NCI-H748 (cell line): Measurements from ENCODE around the gene TFDP2.
"Not testable (repeated sequence)": the region's sequence is repeated elsewhere in the genome, so short reads cannot be mapped to it uniquely, and the experiment has no call there.

Experiments
- DNase-seq: peaks from one replicate; lab custom pipeline; 2025; ENCODE audit not compliant: unreplicated experiment; lab: John Stamatoyannopoulos, UW

Gene TFDP2

DNA sequence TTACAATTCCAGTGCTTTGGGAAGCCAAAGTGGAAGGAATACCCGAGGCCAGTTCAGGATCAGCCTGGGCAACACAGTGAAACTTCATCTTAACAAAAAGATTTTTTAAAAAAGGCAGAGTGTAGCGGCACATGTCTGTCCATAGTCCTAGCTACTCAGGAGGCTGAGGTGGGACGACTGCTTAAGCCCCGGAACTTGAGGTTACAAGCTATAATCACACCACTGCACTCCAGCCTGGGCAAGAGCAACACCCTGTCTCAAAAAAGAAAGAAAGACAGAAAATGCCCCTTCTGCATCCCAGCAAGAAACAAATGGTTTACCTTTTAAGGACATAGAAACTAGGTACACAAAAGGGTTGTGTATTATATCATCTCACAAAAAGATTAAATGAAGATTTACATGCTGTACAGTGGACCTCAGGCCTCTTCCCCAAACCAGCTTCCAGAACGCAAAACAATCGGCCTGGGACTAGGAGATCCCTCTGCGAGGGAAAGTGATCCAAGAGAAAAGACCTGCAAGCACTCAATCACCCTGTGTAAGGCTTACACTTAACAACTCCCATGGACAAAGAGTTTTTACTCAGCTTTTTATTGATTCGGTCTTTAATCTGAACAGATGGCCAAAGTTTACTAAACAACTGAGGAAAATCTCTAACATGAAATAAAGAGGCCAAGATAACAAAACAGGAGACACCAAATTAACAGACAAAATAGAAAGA, 21.2 kb downstream of the TFDP2 start:
- DNase-seq, result no peak

DNA sequence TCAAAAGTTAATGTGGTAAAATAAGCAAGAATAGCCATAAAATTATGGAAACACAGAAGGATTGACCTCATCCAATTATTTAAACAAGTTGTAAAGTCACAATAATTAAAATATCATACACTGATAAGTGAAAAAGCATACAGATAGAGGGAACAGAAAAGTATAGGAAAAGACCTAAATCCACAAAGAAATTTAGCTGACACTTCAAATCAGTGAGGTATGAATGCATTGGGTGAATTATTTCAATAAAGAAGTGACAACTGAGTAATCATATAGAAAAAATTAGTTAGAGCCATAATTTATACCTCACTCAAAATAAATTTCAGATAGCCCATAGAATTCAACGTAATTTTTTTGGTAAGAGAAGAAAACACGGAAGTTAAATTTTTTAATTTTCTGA, 25.1 kb downstream of the TFDP2 start:
- no peak for DNase-seq

DNA sequence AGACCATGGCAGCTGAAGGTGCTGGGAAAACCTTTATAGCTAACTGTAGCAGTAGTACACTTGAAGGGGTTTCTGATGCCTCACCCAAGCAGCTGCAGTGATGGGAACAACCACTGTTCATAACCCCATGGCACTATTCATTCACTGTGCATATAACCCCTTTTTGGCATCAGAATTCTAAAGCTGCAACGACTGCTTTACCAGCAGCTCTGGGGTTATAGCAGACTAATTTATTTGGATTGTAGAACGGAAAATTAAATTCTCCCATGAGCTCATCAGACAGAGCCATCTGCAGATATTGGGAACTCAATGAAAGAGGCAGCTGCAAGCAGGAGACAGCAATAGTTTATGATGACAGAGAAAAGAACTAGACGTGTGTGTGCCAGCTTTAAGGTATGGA, 28.6 kb downstream of the TFDP2 start:
- DNase-seq, result no peak

DNA sequence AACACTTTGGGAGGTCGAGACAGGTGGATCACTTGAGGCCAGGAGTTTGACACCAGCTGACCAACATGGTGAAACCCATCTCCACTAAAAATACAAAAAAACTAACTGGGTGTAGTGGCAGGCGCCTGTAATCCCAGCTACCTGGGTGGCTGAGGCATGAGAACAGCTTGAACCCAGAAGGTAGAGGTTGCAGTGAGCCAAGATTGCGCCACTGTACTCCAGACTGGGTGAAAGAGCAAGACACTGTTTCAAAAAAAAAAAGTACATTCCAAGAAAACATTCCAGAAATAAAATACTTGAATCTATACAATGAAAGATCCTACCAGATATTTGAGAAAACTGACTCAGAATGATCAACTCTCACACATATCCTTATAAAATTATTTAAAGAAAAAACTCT, 30.4 kb downstream of the TFDP2 start:
- DNase-seq, result no peak

DNA sequence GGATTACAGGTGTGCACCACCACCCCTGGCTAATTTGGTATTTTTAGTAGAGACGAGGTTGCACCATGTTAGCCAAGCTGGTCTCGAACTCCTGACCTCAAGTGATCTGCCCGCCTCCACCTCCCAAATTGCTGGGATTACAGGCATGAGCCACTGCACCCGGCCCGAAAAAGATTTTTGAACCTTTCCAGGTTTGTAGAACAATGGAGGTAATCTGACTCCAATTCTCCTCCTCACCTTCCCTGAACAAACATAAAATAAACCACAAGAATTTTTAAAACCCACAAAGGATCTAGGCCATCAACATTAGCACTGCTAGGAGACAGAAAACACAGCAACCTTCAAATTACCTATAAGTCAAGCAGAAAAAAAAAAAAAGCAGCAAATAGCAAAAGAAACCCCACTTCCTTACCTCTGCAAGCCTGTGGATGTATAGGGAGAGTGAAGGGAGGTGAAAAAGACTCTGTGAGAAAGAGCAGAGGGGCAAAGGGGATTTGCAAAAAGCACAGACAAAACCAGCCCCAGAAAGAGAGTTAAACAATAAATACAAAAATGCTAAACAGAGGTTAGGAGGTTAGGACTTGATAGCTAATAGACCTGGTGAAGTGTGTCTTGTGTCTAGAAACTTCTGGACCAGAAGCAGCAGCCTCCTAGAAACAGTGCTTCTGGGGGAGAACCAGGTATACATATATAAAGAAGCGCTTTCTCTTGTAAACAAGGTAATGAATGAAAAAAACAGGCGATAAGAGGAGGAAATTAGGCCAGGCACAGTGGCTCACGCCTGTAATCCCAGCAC, 32.1 kb downstream of the TFDP2 start:
- peak; percentile 2 for DNase-seq

DNA sequence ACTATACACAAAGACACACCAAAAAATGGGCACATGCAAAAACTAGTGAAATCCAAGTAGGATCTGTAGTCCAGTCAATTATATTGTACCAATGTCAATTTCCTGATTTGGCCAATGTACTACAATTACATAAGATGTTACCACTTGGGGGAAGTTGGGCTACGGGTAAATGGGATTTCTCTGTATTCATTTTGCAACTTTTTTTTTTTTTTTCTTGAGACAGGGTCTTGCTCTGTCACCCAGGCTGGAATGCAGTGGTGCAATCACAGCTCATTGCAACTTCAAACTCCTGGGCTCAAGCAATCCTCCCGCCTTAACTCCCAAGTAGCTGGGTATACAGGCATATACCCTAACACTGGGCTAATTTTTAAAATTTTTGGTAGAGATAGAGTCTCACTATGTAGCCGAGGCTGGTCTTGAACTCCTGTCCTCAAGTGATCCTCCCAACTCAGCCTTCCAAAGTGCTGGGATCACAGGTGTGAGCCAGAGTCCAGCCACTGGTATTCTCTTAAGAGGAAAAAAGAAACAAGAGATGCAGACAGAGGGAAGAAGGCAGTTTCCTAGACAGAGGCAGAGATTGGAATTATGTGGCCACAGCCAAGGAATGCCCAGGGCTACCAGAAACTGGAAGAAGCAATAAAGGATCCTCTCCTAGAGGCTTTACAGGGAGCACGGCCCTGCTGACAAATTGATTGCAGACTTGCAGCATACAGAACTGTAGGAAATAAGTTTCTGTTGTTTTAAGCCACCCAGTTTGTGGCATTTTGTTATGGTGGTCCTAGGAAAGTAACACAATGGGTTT, 33.3 kb downstream of the TFDP2 start:
- DNase-seq, result no peak

DNA sequence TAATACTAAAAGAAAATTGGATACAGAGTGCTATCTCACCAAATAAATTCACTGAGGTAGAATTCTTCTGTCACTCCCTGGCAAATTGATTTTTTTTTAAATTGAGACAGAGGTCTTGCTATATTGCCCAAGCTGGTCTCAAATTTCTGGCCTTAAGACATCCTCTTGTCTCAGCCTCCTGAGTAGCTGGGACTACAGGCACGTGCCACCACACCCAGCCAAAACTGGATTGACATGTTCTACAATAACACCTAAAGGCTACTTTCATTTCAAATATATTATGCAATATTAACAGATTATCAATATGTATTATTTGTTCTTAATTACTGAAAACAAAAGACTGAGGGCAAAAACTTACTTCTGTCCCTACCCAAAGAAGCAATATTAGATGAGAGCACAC, 36.7 kb downstream of the TFDP2 start:
- DNase-seq, result no peak

DNA sequence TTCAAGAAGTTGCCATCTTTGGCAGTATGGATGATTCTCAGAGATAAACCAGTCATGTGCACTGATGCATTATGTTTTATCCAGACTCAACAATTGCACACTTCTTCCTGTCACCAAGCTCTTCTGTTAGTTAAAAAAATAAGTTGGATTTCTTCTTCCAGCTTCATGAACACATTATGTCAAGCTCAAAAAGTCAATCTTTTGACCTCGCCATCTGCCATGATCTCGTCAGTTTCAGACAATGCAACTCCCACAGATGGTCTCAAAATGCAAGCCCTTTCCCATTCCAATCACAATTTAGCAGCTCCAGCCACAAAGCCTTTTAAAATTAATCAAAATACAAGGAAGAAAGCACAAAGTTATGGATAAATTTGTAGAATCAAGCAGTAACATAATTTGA, 42.8 kb downstream of the TFDP2 start:
- no peak for DNase-seq

DNA sequence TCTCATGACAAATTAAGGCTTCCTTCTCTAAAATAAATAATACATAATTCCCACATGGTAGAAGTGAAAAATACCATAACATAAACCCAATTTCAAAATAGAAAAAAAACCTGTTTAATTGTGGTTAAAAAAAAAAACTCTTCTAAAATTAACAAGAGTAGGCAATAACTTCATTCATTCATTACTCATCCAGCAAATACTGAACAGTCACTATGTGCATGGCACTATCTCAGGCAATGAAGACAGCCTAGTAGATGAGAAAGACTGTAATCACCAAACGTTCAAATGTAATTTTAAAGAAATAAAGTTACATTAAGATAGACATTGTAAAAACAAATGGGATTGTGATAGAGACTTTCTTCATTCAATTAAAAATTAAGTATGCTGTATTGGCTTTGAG, 43.4 kb downstream of the TFDP2 start:
- DNase-seq, result no peak

DNA sequence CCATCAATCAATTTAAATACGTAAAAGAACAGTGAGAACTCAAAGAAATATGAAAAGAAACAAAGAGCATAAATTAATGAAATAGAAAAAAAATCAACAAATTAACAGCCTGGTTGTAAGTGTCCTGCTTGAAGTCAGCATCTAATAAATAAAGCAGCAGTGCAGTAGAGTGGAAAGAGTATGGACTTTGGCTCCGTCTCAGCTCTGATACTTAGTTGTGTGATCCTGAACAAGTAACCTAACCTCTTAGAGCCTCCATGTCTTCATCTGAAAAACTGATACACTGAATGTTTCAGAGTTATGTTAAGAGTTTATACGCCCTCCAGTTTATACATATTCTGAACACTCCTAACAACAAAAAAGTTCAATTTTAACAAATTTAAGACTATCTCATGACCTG, 44.6 kb downstream of the TFDP2 start:
- no peak for DNase-seq

DNA sequence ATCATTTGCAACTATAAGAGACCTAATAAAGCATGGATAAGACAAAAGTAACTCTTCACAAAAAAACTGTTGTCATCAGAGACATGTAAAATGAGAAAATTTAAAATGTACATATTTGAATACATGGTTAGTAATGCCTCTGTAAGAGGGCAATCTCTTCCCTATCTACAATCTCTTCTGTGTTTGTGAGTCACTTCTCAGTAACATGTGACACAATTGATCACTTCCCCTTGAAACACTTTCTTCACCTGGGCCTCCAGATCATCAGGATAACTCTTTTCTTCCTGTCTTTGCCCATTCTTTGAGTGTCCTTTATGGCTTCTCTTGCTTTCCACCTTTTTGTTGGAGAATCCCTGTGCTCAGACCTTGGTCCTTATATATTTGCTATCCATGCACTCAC, 50.4 kb downstream of the TFDP2 start:
- no peak for DNase-seq

DNA sequence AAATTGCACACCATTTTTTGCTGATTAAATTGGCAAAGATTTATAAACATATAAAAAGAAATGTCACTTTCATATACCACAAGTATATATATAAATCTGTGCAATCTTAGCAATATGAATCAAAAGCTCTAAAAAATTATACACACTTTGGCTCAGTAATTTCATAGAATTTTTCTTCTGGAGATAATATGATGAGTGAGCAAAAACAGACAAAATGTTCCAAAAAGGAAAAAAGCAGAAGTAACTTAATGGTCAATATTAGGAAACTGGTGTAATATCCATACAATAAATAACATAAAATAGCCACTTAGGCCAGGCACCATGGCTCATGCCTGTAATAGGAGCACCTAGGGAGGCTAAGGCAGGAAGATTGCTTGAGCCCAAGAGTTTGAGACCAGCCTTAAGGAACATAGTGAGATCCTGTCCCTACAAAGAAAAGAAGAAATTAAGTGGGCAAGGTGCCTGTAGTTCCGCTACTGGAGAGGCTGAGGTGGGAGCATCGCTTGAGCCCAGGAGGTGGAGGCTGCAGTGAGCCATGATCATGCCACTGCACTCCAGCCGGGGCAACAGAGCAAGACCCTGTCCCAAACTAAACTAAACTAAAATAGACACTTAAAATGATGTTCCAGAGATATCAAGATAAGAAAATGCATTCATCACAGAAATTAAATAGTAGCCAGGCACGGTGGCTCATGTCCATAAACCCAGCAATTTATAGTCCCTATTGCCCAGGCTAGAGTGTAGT, 52.1 kb downstream of the TFDP2 start:
- no peak for DNase-seq

DNA sequence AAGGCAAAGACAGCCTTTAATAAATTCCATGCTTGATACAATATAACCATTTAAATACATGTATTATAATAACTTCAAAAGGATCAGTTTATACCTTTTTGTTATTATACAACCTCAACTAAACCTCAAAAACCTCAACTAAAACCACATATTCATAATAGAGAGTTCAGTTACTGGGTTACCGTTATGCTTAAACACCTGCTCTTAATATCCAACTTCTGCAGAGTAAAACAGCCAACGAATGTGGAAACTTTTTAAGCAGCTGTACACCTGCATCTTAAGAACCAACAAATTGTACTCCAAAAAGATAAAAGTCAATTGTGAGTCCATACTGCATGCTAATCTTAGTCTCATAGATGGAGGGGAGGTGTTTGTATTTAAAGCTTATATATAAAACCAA, 53.5 kb downstream of the TFDP2 start:
- no peak for DNase-seq

DNA sequence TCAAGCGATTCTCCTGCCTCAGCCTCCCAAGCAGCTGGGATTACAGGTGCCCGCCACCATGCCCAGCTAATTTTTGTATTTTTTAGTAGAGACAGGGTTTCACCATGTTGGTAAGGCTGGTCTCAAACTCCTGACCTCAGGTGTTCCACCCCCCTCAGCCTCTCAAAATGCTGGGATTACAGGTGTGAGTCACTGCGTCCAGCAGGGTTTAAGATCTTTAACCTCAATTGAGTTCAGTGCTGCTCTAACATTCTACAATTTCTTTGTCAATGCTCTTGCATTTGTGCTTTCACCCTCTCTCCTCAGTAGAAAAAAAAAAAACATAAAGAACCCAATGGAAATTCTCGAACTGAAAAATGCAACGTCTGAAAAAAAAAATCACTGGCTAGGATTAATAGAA, 60.4 kb downstream of the TFDP2 start:
- not testable (repeated sequence) for DNase-seq

DNA sequence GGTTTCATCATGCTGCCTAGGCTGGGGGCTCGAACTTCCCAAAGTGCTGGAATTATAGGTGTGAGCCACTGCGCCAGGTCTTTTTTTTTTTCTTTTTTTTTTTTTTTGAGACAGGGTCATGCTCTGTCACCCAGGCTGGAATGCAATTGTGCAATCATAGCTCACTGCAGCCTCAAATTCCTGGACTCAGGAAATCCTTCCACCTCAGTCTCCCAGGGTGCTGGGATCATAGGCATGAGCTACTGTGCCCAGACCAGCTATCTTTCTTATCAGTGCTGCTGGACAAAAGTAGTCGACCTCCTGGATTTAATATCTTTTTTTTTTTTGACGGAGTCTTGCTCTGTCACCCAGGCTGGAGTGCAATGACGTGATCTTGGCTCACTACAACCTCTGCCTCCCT, 60.8 kb downstream of the TFDP2 start:
- no peak for DNase-seq

DNA sequence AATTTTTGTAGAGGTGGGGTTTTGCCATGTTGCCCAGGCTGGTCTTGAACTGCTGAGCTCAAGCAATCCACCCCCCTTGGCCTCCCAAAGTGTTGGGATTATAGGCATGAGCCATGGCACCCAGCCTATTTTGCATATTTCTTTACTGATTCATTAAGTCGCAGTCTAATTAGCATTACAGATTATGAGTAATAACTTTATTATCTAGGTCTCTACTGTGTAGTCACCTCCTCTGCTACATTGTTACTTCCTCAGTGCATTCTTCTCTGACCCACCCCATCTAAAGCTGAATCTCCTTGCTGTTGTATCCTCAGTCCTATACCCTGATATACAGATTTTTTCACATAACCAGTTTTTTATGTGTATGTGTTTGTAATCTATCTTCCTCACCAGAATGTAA, 61.7 kb downstream of the TFDP2 start:
- DNase-seq, result no peak

DNA sequence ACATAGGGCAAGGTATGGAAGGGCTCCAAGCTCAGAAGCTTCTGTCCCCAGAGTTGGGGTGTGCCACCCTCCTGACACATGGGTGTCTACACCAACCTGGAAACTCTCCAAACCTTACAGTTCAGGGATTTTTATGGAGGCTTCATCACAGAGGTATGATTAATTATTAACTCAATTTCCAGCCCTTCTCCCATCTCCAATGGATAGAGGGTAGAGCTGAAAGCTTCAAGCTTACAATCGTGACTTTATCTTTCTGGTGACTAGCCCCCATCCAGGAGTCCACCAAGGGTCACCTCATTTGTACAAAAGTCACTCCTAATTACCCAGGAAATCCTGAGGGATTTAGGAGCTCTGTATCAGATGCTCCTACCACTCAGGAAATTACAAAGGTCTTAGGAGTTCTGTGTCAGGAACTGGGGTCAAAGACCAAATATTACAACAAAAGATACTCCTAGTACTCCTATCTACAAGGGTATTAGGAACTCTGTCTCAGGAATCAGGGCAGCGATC, 62.7 kb downstream of the TFDP2 start:
- DNase-seq, result no peak

DNA sequence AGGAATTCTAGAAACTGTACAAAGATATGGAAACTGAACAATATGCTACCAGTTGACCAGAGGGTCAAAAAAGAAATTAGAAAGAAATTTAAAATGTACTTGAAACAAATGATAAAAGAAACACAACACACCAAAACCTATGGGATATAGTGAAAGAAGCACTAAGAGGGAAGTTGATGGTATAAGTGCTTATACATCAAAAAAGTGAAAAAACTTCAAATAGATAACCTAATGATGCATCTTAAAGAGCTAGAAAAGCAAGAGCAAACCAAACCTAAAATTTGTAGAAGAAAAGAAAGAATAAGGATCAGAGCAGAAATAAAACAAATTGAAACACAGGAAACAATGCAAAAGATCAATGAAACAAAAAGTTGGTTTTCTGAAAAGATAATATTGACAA, 68.2 kb downstream of the TFDP2 start:
- DNase-seq, result no peak

DNA sequence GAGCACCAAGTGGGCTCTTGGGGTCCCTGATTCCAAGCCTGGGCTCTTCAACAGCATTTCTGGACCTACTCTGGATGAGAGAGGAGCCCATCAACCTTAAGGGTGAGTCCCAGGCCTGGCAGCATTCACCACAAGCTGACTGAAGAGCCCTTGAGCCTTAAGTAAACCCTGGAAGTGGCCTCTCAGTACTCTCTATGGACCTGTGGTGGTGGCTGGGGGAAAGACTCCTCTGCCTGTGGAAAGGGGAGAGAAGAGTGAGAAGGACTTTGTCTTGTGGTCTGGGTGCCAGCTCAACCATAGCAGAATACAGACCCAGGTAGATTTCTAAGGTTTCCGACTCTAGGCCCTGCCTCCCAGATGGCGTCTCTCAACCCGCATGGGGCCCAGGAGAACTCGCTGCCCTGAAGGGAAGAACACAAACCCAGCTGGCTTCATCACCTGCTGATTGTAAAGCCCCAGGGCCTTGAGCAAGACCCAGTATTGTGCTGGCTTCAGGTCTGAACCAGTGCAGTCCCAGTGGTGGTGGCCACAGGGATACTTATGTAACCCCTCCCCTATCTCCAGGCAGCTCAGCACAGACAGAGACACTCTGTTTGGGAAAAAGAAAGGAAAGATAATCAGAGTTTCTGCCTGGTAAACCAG, 71.4 kb downstream of the TFDP2 start:
- DNase-seq, result no peak

DNA sequence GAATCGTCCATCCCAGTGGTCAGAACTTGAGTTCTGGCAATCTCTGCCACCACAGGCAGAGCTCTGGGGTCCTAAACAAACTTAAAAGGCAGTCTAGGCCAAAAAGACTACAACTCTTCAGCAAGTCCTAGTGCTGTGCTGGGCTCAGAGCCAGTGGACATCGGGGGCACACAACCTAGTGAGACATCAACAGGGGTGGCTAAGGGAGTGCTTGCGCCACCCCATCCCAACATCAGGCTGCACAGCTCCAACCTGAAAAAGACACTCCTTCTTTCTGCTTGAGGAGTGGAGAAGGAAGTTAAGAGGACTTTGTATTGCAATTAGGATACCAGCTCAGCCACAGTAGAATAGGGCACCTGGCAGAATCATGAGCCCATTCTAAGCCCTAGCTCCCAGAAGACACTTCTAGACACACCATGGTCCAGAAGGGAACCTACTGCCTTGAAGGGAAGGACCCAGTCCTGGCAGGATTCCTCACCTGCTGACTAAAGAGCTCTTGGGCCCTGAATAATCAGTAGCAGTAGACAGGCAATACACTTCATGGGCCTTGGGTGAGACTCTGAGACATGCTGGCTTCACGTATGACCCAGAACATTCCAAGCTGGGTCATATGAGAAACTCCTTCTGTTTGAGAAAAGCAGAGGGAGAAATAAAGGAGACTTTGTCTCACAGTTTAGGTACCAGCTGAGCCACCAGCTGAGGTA, 72.0 kb downstream of the TFDP2 start:
- no peak for DNase-seq
